Hematopoietic multipotent progenitor cell treated with erythropoietin and hydrocortisone succinate and interleukin-3 and kit ligand, for 15 days (in vitro differentiated cells): ENCODE data around the gene TRIM51.
"Not testable (repeated sequence)": the region's sequence is repeated elsewhere in the genome, so short reads cannot be mapped to it uniquely, and the experiment has no call there.

Experiments used
- DNase-seq: peaks from one replicate; pipeline ENCODE4 v3.0.0-alpha.2; 2015; ENCODE audit warnings: low spot score

TRIM51 gene, protein sequence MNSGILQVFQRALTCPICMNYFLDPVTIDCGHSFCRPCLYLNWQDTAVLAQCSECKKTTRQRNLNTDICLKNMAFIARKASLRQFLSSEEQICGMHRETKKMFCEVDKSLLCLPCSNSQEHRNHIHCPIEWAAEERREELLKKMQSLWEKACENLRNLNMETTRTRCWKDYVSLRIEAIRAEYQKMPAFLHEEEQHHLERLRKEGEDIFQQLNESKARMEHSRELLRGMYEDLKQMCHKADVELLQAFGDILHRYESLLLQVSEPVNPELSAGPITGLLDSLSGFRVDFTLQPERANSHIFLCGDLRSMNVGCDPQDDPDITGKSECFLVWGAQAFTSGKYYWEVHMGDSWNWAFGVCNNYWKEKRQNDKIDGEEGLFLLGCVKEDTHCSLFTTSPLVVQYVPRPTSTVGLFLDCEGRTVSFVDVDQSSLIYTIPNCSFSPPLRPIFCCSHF

GRCh38 chr11:55882997-55883396 lies at the start of gene TRIM51:
Gene TRIM51 (plus strand): TSS chr11:55883297. CDS start chr11:55885429, 2,132 bp downstream.
- DNase-seq = not testable (repeated sequence)

- DNase-seq = no peak
Measured at GRCh38 chr11:55838452-55838851, 44.6 kb upstream of the TRIM51 start, which contains the start of gene OR5D16. Gene OR5D16 (plus strand): TSS chr11:55838752. CDS start chr11:55838752, 0 bp downstream.

DNA sequence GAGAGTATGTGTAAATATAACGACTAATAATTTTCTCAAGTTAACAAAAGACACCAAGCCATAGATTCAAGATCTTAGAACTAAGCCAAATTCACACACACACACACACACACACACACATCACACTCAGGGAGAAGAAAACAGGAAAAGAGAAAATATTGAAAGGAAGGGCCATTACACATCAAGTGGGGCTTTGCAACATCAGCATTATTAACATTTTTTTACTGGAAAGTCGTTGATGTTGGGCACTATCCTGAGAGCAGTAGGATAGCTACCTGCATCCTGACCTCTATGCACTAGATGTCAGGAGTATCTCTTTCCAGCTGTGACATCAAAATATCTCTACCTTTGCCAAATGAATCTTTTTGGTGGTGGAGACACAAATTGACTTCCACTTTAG lies 35.6 kb upstream of the TRIM51 start:
- no peak for DNase-seq

GRCh38 chr11:55849037-55849436 lies 34.1 kb upstream of the TRIM51 start:
- DNase-seq = no peak

GRCh38 chr11:55852141-55852540 lies 31.0 kb upstream of the TRIM51 start:
- DNase-seq = no peak

DNA sequence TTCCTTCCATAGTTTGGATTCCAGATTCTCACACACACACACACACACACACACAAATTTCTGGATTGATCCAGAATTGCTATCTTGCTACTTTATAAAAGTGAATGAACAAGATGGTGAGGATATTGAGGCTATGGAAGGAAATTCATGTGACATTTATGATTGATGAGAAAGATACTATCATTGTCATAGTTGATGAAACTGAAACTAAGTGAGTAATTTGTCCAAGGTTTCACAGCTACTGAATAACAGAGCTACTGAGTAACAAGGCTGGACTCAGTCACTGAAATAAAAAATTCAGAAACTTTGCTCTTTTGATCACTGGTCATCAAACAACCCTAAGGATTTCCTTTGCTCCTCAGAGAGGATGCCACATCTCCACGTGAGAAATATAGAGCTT lies 28.4 kb upstream of the TRIM51 start:
- no peak for DNase-seq

DNA sequence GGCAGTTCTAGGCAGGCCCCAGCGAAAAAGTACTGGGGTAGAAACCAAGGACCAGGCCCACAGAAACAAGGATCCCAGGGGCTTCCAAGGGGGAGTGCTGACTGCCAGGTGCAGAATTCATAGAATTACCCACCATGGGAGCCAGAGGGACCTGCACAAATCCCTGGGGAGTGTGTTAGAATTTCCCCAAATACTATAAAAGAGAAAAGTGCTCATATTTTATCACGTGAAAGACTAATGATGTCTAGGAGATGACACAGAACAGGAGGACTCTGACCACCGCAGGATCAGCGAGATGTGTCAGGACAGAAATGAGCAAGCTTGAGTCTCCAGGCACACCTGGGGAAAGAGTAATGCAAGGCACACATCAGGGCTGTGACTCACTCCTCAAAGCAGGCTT lies 15.7 kb upstream of the TRIM51 start:
- DNase-seq = not testable (repeated sequence)

DNA sequence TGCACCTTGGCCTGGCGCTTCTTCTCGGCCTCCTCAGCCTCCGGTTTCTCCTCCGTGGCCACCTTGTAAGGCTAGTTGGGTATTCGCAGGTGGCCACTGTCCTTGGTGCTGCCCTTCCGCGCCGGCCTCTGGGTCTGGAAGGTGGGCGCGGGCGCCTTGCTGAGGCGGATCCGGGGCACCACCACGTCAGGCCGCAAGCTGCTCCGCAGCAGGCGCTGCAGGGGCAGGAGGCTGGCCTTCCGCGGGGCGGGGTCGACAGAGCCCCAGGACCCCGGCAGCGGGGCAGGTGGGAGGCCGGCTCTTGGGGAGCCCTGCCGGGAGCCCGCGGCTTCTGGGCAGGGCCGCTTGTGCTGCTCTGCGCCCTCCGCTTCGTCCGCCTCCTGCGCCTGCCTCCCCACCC lies 10.4 kb upstream of the TRIM51 start:
- DNase-seq = not testable (repeated sequence)

DNA sequence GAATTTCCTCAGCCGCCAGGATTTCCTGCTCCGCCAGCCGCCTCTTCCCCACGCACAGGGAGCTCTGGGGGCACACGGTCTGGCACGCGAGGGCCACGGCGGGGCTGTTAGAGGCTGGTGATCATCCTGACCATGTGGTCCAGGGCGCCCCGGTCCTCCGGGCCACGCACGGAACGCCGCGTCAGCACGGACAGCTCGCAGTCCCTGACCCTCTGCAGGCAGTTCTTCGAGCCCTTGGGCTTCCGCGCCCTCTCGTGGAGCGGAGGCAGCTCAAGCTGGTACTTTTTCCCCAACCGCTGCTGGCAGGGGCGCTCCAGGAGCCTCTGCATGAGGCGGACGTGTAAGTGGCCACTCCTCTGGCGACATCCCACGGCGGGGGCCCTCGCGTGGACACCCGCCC lies 10.0 kb upstream of the TRIM51 start:
- not testable (repeated sequence) for DNase-seq

DNA sequence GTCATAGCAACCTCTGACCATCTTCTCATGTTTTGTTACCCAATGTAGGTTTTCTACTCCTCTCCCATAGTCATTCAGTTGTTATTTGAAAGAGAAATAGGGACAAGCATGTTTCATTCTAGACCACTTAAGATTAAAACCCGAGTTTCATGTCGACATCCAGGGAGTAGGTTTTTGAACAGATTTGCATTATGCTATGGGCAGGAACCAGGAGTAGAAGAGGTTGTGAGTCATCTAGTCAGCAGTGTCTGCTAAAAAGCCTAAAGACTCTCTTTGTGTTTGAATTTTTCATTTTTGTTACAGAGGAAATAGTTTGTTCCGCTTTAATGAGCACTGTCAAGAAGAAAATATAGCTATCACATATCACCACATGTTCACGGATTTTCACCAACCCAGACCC lies 1.9 kb downstream of the TRIM51 start:
- not testable (repeated sequence) for DNase-seq

GRCh38 chr11:55885481-55885880 lies 2.4 kb downstream of the TRIM51 start:
- not testable (repeated sequence) for DNase-seq

- no peak for DNase-seq
Measured at GRCh38 chr11:55895216-55895615, 12.1 kb downstream of the TRIM51 start.

GRCh38 chr11:55902308-55902707 lies 19.2 kb downstream of the TRIM51 start:
- DNase-seq = no peak

- no peak for DNase-seq
Measured at GRCh38 chr11:55914482-55914881, 31.4 kb downstream of the TRIM51 start, which contains the start of gene OR5W2. Gene OR5W2 (minus strand): TSS chr11:55914582. CDS start chr11:55914582, 0 bp downstream.

DNA sequence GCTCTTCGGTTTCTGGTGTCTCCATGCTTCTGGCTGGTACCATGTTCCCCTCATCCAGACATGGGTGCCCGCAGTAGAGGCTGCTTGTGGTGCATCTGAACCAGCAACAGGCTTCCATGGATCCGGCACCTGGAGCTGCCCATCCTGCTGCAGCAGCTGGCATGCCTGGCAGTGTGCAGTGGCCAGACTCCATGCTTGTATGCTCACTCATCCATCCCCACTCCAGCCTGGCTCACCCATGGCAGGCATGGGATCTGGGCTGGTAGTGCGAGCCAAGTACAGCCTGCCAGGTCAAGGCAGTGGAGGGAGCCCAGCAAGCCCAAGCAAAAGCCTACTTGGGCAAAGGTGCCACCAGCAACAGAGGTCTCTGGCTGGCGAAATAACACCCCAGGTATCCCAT lies 37.4 kb downstream of the TRIM51 start:
- no peak for DNase-seq

- no peak for DNase-seq
Measured at GRCh38 chr11:55936300-55936699, 53.2 kb downstream of the TRIM51 start, which contains the start of gene OR5I1. Gene OR5I1 (minus strand): TSS chr11:55936400. CDS start chr11:55936400, 0 bp downstream.
